NCI-H2081 treated with DMSO at 0.1 percent for 48 hours (cell line): ENCODE data around the gene HTR7.

Source experiments
- DNase-seq: peaks from one replicate; lab custom pipeline; 2025; lab: John Stamatoyannopoulos, UW

HTR7 gene

GRCh38 chr10:90740265-90740664 lies 117.6 kb downstream of the HTR7 start:
- no peak for DNase-seq

GRCh38 chr10:90738885-90739284 lies 119.0 kb downstream of the HTR7 start:
- DNase-seq: no peak

GRCh38 chr10:90734415-90734814 lies 123.4 kb downstream of the HTR7 start:
- no peak for DNase-seq

- DNase-seq: no peak
Measured at GRCh38 chr10:90732581-90732980, 125.3 kb downstream of the HTR7 start.

GRCh38 chr10:90723416-90724068 lies 134.3 kb downstream of the HTR7 start:
- no peak for DNase-seq

GRCh38 chr10:90722832-90723231 lies 135.0 kb downstream of the HTR7 start:
- no peak for DNase-seq

GRCh38 chr10:90718182-90718581 lies 139.7 kb downstream of the HTR7 start:
- no peak for DNase-seq

- DNase-seq: no peak
Measured at GRCh38 chr10:90712529-90712928, 145.3 kb downstream of the HTR7 start.

GRCh38 chr10:90709727-90710126 lies 148.1 kb downstream of the HTR7 start:
- no peak for DNase-seq

- DNase-seq: no peak
Measured at GRCh38 chr10:90707657-90708056, 150.2 kb downstream of the HTR7 start.

- no peak for DNase-seq
Measured at GRCh38 chr10:90701428-90701827, 156.4 kb downstream of the HTR7 start.

GRCh38 chr10:90695915-90696676 lies 161.7 kb downstream of the HTR7 start:
- DNase-seq: no peak
